ENCODE results near the gene UAP1L1.

DNA sequence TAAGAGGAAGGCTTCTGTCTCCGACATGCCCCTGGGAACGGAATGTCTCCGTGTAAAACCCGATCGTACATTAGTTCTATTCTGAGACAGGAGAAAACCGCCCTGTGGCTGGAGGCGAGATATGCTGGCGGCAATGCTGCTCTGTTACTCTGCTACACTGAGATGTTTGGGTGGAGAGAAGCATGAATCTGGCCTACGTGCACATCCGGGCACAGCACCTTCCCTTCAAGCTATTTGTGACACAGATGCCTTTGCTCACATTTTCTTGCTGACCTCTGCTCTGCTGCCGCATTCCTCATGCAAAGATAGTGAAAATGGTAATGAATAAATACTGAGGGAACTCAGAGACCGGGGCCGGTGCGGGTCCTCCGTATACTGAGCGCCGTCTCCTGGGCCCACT, 39.4 kb downstream of the UAP1L1 start:
- TF ChIP-seq, protein P1, sequence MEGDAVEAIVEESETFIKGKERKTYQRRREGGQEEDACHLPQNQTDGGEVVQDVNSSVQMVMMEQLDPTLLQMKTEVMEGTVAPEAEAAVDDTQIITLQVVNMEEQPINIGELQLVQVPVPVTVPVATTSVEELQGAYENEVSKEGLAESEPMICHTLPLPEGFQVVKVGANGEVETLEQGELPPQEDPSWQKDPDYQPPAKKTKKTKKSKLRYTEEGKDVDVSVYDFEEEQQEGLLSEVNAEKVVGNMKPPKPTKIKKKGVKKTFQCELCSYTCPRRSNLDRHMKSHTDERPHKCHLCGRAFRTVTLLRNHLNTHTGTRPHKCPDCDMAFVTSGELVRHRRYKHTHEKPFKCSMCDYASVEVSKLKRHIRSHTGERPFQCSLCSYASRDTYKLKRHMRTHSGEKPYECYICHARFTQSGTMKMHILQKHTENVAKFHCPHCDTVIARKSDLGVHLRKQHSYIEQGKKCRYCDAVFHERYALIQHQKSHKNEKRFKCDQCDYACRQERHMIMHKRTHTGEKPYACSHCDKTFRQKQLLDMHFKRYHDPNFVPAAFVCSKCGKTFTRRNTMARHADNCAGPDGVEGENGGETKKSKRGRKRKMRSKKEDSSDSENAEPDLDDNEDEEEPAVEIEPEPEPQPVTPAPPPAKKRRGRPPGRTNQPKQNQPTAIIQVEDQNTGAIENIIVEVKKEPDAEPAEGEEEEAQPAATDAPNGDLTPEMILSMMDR (IDR thresholded peaks at IDR 0.05; ENCODE audit: low read depth, low read length) = no peak
- TF ChIP-seq POLR2A (IDR thresholded peaks at IDR 0.05; ENCODE audit: extremely low read depth, insufficient read length) = no peak
- TF ChIP-seq, protein P2, sequence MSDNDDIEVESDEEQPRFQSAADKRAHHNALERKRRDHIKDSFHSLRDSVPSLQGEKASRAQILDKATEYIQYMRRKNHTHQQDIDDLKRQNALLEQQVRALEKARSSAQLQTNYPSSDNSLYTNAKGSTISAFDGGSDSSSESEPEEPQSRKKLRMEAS (IDR thresholded peaks at IDR 0.05; ENCODE audit: low read depth, low read length) = no peak
- TF ChIP-seq MYC (IDR thresholded peaks at IDR 0.05; ENCODE audit: low read depth, low read length) = no peak

Data from NB4 (cell line).